SH-SY5Y (cell line): Measurements from ENCODE around the gene ARHGAP24.

Experiments
- GATA2 ChIP-seq: IDR thresholded peaks from 2 replicates; pipeline ENCODE4 v1.6.1; 2011; ENCODE audit warnings: mild to moderate bottlenecking, low read depth, low read length
- GATA3 ChIP-seq: IDR thresholded peaks from 2 replicates; pipeline ENCODE4 v1.6.1; 2011; ENCODE audit warnings: low read depth, mild to moderate bottlenecking, low read length, moderate library complexity

- TF ChIP-seq GATA2 (no peak), GATA3 (no peak)
Measured at GRCh38 chr4:85476381-85476780, 1.4 kb downstream of the ARHGAP24 start.
